Measurements from ENCODE around the gene ASB1.

GRCh38 chr2:238380336-238380735 is 46.4 kb upstream of the ASB1 start:
- TF ChIP-seq POLR2A (IDR thresholded peaks at IDR 0.05; ENCODE audit: low read depth, low read length) = no peak
- TF ChIP-seq POLR2AphosphoS5 (IDR thresholded peaks at IDR 0.05; ENCODE audit: low read depth, low read length) = no peak

All from GM12891 (cell line).